ENCODE results near the gene SLC10A4.

Gene SLC10A4

GRCh38 chr4:48490012-48490679 is 7.0 kb downstream of the SLC10A4 start, which contains the start of gene ZAR1:
TSS of gene ZAR1 (plus strand) at chr4:48490252. CDS start at chr4:48490292, 40 bp downstream.
- no peak for DNase-seq

DNA sequence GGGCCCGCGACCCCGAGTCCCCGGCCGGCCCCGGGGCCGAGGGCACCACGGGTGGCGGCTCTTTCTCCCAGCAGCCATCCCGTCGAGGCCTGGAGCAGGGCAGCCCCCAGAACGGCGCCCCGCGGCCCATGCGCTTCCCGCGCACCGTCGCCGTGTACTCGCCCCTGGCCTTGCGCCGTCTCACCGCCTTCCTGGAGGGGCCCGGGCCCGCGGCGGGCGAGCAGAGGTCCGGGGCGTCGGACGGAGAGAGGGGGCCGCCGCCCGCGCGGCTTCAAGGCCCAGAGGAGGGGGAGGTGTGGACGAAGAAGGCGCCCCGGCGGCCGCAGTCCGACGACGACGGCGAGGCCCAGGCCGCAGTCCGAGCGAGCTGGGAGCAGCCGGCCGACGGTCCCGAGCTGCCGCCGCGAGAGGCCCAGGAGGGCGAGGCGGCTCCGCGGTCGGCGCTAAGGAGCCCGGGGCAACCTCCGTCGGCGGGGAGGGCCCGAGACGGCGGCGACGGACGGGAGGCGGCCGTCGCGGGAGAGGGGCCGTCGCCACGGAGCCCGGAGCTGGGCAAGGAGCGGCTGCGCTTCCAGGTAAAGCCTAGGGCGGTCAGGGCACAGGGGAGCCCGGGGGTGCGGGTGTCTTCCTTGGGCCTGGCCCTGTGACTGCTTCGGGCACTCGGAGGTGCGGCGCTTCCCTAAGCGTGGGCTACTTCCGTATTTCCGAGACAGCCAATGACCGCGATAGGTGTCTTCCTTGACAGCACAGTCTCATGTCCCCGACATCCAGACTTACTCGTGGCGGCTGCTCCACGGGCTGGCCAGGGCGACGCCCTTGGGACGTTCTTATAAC is 7.8 kb downstream of the SLC10A4 start:
- DNase-seq, result no peak

DNA sequence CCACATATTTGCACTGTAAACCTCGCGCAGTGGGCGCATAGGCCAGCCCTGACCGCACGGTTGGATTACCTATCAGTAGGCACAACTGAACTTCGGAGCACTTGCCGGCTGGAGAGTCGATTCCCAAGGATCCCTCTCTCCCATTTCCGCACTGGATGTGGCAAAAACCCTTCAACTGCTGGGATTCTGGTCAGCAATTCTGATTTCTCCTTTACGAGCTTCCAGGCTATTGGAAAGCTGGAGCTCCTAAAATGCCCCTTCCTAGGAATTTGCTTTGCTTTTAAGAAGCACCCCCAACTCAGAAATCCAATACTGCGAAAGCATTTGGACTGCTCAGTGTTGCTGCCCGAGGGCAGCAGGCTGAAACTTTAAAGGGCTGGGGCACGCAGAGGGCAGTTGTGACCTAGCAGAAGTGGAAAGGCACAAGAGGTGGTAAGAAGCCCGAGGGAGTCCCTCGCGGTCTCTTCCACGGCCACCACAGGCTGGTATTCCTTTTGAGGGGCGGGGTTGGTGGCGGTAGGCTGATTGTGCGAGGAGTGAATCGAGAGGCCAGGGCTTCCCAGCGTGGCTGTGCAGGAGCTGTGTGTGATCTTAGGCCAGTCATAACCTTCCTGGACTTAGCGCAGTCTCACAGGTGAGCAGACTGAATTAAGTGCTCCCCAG is 8.5 kb downstream of the SLC10A4 start:
- DNase-seq, result no peak

- DNase-seq, result no peak
Measured at GRCh38 chr4:48493452-48494100, 10.4 kb downstream of the SLC10A4 start.

DNA sequence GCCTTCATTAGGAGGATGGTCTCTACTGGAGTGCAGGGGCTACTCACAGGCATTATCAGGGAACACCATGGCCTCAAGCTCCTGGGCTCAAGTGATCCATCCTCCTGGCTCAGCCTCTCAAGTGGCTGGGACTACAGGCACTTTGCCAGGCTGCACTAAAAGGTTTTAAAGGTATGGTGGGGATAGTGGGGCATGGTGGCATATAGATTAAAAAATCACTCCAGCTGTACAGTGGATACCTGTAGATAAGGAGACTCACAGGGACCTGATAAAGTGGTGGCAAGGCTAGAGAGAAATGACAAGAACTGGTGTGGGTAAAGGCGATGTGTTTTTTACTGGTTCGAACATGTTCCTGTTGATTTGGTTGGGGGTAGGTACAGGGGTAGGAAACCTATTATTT is 12.8 kb downstream of the SLC10A4 start:
- no peak for DNase-seq

GRCh38 chr4:48498895-48499294 is 15.8 kb downstream of the SLC10A4 start:
- no peak for DNase-seq

DNA sequence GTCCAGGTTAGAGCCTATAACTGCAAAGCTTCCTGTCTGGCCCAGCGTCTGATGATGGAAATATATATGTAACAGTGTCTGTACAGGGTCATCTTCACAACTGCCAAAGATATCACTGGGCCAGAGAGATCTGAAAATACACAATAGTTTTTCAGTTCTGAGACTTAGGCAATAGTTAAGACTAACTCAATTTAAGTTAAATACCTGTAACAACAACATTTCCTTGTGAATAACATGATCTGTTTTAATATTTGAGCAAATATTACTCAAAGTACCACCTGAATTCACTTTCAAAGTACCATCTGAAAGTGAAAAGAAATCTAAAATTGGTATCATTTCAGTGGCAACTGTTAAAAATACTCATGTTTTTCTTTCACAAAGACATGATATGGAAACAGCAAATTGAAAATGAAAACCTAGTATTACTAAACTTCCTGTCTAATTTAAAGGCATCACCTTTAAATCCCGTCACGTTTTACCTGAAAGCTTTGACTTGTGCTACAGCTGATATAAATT is 16.5 kb downstream of the SLC10A4 start:
- no peak for DNase-seq

- no peak for DNase-seq
Measured at GRCh38 chr4:48503233-48504025, 20.3 kb downstream of the SLC10A4 start.

GRCh38 chr4:48504026-48504330 is 20.8 kb downstream of the SLC10A4 start:
- no peak for DNase-seq

GRCh38 chr4:48504352-48504751 is 21.2 kb downstream of the SLC10A4 start:
- no peak for DNase-seq

DNA sequence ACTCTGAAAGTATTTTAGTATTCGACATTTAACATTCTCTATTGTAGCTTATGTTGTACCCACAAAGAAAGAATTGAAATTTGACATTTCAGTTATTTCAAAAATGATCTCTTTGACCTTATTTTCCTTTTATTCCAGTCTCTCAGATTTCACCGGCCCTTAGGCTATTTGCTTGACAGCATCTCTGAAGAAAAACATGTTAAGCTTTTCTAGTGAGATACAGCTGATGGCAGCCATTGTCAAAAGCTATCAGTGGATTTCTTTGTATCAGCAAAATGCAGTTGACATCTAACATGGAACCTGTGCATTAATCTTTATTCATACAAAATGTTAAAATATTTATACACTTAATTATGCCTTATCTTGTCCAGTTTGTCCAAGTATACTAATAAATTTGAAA is 23.6 kb downstream of the SLC10A4 start:
- DNase-seq, result no peak

DNA sequence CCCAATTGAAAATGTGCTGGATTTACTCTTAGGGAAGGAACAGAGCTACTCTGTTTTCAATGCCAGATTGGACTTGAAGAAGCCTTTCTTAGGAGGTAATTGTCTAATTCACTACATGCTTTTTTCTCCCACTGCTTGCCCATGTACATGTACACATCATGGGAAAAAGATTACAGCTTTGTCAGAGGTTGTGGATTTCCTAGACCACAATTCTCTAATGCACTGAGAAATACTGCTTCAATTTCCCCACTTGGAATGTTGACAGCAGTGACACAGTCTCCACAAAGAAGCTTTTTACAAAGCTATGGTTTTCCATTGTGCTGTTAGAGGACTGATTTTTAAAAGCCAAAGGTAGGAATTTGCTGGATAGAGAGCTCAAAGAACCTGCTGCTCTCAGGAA is 26.4 kb downstream of the SLC10A4 start:
- no peak for DNase-seq

DNA sequence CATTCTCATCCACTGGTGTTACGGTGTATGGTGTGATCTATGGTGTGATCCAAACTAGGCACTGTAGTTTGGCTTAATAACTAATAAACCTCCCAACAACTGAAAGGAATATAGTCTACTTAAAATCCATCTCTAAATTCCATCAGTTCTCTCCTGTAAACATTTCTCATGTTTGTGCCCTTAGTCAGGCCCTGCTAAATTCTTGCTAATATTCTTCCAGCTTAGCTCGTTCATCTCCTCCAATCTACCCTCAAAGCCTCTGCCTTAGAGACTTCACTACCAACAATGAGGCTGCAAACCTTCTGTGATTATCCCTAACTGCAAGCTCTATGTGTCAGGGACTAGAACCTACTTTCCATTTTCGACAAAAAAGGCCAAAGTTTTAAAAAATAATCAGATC is 35.0 kb downstream of the SLC10A4 start:
- no peak for DNase-seq

DNA sequence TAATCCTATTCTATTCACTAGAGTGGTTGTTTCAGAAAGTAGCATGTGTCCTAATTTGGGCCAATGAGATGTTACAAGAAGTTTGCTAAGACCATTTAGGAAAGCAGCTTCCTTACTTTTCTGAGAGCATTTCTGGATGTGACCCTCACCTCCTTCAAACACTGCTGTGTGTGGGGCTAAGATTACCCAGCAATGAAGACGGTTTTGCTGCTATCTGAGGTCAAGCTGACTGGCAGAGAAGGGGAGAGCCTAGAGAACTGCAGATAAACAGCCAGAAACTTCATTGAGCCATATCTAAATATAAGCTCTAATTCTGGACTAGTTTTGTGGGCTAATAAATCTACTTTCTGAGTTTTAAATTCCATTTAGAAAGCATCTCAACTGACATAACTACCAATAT is 43.3 kb downstream of the SLC10A4 start:
- DNase-seq, result no peak

DNA sequence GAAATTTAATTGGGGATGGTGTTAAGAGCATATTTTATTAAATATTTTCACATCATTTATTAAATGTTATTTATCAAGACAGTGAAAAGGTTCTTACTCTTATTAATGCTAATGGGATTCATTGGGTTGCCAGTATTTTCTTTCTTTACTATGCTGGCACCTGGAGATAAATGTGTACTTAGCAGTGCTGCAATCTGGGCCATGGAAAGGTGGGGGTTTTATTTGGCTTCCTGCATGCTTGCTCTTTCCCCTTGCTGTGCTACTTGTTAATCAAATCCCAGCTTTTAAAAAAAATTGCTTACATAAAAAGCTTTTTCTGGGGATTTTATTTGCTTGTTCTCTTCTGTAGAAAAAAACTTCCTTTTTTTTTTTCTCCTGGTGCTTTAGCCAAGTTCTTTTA is 55.2 kb downstream of the SLC10A4 start:
- no peak for DNase-seq
